GM18873 (cell line): ENCODE results near the gene NHS.

Experiments
- ATAC-seq: cut with Tn5 transposase; IDR thresholded peaks from one replicate; pipeline ENCODE4 v1.9.1; 2021; ENCODE audit warnings: mild to moderate bottlenecking, moderate library complexity, moderate number of reproducible peaks; ENCODE audit not compliant: unreplicated experiment, low FRiP score

The NHS gene

DNA sequence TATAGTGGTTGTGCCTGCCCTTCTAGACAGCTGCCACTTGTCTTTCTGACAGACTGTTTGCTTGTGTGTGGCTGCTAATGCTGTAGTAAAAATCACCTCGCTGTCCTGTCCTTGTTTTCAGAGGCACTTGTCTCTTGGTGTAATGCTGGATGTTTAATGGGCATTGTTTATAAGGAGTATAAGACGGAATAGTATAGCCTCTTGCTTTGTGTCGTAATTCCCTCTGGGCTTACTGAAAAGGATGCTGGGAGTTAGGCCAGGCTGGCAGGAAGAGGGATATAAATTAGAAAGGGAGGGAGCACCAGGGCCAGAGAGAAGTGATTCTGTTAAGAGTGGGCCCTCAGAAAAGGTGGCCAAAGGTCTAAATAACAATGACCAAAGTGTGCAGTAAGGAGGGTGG is 29.0 kb downstream of the NHS start:
- no peak for ATAC-seq

DNA sequence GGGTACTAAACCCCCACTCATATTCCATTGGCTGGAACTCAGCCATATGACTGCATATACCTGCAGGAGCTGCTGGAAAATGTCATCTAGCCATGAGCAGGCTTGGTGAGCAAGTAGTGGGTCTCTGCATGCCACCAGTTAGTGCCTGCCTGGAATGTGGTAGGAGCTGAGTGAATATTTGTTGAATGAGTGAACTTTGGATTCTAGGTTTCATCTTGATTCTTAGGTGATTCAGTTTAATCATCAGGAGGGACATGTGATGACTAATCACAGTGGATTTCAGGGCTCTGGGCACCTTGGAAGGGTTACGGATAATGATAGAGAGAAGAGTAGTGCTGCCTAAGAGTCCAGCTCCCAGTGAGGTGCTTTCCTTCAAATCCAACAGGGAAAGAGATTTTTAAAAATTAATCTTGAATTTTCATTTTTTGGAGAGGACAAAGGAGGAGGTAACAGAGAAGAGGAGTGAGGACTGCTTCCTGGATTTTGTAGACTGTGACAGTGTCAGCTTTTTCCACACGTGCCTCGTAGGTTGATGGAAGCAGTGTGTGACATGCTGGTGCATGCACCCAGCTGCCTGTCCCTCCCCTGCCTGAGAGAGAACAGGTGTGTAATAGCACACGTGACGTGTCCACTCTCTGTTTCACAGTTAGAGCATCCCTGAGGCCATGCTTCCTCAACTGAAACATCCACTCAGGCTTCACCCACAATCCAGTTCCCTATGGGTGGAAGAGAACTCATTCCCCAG is 30.4 kb downstream of the NHS start:
- no peak for ATAC-seq

DNA sequence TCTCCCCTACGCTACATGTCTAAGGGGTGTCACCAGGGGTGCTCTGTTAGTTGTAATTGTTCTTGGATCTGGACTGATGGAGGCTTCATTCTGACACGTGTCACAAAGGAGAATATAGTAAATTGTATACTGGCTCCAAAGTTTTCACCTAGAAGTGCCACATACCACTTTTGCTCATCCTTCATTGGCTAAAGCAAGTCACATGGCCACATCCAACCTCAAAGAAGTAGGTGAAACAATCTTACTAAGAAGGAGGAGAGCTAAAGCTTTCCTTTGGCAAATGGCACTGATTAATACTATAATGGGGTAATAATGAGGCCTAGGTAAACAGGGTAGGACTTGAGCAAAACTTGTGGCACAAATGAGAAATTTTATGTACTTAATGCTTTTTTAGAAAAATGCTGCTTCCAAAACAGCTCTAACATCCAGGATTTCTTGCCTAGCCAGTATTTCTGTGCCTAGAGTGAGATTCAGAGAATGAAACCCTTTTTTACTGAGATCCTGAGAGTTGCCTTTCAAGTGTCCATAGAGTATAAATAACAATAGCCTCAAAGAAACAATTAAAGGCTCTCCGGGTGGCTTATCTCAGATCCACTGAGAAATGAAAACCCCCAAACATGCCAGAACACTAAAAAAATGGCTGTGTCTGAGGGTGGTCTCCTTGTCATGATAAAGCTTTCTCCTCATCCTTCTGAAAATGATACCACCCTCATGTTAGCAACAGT is 34.7 kb downstream of the NHS start:
- no peak for ATAC-seq

DNA sequence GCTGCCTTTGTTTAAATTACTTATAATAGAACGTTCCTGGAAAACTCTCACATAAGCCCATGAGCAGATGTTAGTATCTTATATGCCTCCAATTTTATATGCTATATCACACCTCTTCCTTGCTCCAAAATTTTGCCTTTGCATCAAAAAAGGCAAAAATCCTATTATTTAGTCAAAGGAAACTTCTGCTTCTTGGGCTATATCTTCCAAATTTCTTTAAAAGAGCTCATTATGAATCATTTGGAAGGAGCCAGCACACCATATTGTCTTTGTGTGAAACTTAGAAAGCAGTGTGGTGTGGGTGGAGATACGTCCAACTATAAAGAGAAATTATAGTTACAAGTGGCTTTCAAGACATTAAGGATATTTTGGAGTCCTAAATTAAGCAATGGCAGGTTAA is 35.7 kb downstream of the NHS start:
- no peak for ATAC-seq

DNA sequence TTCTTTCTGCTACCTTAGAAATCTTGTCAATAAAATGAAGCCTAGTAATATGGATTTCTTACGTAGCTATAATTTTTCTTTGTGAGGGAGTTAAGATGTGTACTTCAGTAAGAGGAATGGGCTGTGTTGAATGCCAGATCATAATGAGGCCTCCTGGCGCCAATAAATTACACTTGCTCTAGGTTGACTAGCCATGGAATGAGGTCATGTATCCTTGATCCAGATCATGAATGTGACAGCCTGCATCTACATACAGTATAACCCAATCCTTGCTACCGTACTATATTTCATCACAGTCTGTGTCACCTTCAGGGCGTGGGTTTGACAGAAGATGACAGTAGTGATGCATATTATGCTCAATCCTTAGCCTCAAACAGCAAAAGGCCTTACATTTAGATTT is 36.2 kb downstream of the NHS start:
- ATAC-seq = no peak

DNA sequence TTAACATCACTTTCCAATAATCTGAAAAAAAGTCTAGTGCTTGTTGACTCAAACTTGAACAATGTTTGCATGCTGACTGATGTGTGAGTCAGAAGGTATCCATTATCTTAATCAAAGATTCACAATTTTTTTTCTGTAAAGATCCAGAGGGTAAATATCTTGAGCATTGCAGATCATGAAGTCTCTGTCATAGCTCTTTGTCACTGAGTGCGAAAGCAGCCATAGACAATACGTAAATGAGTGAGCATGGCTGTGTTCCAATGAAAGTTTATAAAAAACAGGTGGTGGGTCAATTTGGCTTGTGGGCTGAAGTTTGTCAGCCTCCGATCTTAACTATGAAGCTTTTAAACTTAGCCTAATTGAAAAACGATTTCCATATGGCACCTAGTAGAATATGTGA is 37.7 kb downstream of the NHS start:
- ATAC-seq = no peak

DNA sequence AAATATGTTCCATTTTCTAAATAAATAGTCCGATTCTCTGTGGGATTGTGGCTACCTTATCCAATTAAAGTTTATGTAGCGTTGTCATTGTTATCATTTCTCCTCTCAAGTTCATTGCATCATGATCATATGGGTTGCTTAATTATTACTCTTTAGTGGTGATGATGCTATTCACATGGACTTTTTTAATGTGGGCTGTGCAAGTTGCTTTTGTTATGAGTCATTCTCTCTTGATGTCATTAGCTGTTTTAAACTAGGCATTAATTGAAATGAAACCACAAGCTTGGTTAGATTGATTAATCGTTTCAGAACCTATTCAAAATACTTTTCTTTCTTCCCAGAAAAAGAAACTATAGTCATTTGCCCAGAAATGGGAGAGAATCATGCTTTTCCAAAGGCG is 38.2 kb downstream of the NHS start:
- no peak for ATAC-seq

DNA sequence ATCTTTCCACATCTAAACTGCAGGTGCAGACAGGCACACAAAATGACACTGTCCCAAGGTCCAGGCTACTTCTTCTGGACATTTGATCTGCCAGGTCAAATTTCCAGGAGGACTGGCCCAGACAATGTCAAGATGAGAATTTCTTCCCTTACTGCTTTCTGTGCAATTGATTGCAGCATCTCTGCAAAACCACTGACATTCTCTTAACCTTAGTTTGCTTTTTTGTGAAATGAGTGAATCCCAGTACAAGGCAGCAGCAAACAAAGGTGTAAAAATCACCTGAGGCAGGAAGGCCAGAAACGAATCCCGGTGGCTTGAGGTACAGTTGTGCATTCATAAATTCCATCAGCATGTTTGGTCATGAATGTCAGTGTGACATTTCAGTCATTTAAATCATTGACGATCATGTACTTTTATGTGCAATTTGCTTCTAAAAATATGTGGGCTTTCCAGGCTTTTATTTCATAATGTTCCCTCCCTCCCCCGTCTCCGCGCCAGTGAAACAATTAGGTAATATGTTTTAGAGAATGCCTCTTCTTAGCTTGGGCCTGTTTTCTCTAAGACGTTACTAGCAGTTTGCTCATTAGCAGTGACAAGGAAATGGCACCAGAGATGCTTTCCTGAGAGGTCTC is 39.1 kb downstream of the NHS start:
- no peak for ATAC-seq

DNA sequence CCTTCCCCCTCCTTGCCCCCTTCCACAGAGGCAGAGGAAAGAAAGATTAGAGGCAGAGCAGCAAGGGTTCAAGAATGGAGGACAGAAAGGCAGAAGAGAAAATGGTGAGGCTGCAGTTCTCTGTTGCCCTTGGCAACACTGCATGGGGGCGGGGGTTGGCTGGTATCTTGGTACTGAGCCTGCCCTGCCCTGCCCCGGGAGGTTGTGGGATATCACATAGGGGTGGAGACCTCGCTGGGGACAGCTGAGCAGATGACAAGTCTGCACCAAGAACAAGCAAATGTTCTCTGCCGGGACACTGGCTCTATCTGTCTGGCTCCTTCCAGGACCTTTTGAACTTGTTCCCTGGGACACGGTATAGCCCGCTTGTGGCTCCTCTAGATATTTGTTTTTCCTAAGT is 39.8 kb downstream of the NHS start:
- no peak for ATAC-seq

DNA sequence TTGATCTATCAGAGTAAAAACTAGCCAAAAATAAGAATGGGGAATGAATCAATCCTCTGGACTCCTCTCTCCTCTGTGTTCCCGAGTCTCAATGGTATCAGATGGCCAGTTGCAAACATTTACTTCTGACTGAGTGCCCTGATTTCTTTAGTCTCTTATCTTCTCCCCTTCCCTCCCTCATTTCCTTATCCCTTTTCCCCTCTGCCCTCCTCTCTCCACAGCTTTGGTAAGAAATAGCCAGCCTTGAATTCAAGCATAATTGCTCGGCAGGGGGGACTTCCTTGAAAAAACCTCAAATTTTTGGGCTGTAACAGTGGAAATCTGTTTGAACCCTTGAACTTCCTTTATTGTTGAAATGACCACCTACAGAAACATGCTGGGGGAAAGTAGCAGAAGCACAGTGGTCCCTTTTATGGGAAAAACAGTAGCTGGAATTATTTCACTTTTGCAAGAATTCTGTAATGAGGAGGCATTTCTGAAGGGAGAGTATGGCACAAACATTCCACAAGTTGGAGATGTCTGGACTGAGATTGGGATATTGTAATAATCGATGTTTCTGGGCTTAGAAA is 40.3 kb downstream of the NHS start:
- ATAC-seq = no peak

DNA sequence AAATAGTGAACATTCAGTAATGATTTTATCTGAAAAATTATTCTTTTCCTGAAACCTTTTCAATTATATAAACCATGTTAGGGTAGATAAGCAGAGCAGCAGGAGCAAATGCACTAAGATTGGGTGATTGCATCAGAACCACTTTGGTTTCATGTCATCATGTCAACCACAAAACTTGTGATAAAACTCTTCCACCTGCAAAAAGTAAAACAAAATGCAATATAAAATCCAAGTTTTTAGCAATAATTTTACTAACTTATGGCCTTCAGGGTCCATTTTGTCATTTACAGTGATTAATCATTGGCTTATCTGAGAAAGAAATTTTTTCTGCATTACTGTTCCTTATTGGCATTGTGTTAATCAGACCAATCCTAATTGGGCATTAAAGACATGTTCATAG is 42.4 kb downstream of the NHS start:
- ATAC-seq = no peak

DNA sequence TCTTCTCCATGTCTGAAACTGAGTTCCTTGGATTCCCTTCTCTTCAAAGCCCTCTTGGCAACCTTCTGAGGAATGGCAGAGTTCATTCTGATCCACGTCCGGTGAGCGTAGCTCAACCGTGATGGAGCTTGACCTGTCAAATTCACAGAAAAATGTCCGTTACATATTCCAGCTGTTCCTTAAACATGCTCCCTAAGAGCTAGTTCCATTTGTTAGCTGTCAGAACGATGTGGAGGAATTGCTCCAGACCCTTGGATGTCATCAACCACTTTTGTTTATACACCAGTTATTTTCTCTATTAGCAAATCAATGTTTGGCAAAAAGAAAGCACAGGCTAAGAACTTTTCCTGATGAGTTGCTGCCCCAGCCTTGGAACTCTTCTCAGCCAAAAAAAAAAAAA is 50.1 kb downstream of the NHS start:
- no peak for ATAC-seq

DNA sequence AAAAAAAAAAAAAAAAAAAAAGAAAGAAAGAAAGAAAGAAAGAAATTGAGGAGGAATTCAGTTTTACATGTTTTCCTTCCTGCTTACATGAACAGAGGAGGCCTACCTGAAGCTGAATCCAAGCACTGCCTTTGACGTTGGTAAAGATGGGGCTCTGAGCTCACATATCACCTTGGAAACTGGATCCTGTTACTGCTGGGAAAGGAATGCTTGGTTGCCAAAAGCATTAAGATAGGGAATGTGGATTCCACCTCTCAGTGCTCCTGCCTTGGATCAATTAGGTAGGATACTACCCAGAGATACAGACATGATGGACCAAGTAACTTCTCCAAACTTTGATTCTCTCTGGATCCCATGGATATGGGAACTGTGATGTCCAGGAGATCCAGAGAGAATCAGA is 50.6 kb downstream of the NHS start:
- ATAC-seq = no peak

DNA sequence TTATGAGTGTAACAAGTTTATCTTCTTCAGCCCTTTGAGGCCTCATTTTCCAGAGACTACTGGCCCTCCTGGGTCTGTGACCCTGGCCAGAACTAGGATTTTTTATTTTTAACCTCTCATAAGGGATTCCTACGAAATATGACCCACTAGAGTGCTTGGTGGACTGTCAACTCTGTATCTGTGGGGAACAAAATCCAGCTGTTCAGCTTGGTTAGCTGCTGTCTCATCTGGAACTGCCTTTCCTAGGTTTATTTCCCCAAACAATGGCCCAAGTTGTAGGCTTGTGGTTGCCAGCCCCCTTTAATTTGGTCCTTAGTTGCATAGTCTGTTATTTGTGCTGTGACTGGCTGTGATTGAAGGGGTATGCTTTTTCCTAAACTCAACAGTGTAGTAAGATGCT is 56.2 kb downstream of the NHS start:
- ATAC-seq = no peak

DNA sequence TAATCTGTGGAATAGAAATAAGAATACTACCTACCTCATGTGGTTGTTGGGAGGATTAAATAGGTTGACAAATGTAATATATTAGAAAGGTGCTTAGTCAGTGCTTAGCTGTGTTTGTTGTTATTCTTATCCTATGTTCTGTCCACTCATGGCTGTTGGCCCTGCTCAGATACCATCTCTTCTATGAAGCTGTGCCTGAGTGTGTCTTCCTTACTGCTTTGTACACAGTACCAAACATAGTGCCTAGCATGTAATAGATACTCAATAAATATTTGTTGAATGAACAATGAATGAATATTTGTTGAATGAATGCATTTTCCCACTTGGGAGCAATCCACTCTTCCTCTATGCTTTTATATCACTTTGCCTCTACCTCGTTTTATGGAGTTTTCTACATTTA is 57.2 kb downstream of the NHS start:
- ATAC-seq = no peak

DNA sequence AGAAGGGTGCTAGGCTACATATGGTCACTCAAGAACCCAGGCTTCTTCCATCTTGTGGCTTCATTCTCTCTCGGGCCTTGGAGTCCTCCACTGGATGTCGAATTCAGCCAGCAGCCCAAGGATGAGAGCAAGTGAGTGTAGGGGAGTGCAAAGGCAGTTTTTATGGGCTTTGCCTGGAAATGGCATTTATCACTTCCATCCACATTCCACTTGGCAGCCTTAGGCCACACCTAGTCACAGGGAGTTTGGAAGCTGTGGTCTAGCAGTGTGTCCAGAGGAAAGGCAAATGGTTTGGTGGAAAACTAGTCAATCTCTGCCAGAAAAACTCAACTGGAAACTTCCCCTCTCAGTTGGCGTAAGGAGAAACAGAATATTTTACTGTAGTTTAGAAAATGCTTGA is 59.0 kb downstream of the NHS start:
- ATAC-seq = no peak

DNA sequence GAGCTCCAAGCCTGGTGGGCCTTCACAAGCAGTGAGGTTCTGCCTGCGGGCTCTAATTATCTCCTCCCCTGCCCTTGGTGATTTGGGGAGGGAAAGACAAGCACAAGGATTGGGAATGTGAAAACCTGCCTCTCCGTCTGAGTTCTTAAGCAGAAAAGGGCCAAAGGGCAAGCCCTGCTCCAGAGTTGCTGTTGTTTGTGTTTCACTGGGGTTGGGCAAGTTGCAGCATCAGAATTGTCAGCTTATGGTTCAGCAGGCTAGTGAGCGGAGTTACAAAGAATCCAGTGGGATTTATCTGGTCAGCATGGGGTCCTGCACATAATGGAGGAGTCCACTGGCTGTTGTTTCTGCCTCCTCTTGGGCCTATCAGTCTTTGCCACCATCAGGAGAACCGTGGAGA is 60.5 kb downstream of the NHS start:
- no peak for ATAC-seq

DNA sequence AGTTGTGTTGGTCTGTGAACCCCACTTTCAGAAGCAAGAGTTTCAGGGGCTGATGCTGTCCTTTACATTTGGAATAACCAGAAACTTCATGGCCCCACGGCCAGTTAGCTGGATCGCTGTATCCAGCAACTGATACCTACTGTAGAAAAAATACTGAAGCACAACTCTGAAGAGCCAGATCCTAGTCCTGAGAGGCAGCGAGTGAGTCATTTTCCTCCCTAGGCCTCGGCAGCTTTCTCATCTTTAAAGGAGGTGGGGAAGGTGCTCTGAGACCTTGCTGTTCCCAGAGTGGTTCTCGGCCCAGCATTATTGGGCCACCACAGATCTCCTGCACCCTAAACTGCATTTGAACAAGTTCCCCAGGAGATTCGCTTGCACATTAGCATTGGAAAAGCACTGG is 63.2 kb downstream of the NHS start:
- no peak for ATAC-seq

DNA sequence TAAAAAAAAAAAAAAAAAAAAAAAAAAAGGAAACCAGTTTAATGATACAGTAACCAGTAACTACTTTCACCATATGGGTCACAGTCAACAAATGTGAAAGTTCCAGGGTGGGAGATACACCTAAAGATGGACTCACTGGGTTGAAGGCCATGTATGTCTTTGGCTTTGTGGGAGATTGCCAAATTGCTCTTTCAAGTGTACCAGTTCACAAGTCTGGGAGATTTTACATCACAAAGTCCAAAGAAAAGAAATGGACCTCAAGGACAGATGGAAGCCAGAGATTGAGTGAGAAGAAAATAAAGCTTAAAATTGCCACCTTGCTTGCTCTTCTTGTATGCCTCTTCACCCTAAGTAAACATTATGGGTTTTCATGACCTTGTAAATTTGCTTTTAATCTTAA is 65.3 kb downstream of the NHS start:
- no peak for ATAC-seq

DNA sequence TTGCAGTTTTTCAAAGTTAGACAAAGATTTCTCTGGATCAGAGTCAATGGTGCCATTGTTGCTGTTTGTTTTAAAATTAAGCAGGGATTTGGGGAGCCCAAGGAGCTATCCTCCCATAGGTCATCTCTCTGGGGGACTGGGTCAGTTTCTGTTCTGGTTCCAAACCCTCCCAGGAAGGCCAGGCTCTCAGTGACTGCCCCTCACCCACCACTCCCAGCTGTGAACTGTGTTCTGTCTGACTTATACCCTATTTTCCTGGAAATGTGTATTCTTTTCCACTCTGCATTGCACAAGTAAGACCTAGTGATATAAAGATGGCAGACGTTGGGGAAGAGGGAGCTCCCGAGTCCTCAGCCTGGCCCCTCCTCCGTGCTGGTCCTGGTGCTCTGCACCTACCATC is 65.8 kb downstream of the NHS start:
- no peak for ATAC-seq

DNA sequence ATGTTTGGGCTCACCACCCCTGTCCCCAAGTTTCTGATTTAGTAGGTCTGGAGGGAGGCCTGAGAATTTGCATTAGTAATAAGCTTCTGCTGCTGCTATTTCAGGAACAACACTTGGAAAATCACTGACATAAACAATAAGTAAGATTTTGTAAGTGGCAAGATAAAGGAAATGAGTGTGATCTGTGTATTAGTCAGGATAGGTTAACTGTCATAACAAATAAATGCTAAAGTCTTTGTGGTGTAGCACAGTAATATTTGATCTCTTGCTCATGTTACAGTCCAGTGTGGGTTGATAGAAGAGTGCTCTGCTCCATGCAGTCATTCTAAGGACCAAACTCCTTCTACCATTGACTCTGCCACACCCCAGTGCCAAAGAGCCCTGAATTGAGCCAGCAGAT is 67.0 kb downstream of the NHS start:
- ATAC-seq = no peak

DNA sequence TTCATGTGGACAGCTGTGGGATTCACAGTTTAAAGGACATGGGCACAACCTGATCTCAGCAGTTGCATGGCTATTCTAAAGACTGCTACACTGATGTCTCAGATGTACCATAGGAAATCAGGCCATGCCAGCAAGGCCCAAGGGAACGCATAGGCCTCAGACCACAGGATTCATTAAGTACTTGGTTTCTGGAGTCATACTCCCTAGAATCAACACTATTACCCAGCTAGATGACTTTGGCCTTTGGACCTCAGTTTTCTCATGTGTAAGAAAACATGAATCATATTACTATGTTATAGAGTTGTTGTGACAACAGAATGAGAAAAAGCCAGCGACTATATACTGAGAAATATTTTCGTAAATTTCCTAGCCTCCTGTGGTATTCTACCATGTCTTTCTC is 67.9 kb downstream of the NHS start:
- ATAC-seq = no peak
